ENCODE data around the gene PDE9A. TPM values are rescaled to one million over a fixed set of nuclear protein-coding genes. Genes with fewer than 3 reads are reported as not detected.
"Not testable (repeated sequence)": the region's sequence is repeated elsewhere in the genome, so short reads cannot be mapped to it uniquely, and the experiment has no call there.

The PDE9A gene
- total RNA-seq, 2 donors from 2014 or later = 45.9 to 62.4 TPM

GRCh38 chr21:42716074-42716473 lies 62.7 kb downstream of the PDE9A start:
- Histone ChIP-seq H3K36me3 (ENCODE audit: control insufficient read depth, insufficient read depth, low read length) (peaks cover 21% of the 10 kb centered on the region), H3K9me3 (ENCODE audit: control insufficient read depth, low read length) (no peaks in the 10 kb centered on the region), H3K4me3 (ENCODE audit: low read length) (no peak overlapping the region), H3K9ac (ENCODE audit: extremely low read depth, low read length, poor library complexity, severe bottlenecking) (no peak overlapping the region), H3K27ac (ENCODE audit: low read depth, low read length) (no peak overlapping the region), H3K27me3 (ENCODE audit: control insufficient read depth, insufficient read depth, low read length, poor library complexity, severe bottlenecking) (no peaks in the 10 kb centered on the region), H3K4me1 (ENCODE audit: control insufficient read depth, insufficient read depth, low read length) (no peaks in the 10 kb centered on the region)
- TF ChIP-seq, protein P1, sequence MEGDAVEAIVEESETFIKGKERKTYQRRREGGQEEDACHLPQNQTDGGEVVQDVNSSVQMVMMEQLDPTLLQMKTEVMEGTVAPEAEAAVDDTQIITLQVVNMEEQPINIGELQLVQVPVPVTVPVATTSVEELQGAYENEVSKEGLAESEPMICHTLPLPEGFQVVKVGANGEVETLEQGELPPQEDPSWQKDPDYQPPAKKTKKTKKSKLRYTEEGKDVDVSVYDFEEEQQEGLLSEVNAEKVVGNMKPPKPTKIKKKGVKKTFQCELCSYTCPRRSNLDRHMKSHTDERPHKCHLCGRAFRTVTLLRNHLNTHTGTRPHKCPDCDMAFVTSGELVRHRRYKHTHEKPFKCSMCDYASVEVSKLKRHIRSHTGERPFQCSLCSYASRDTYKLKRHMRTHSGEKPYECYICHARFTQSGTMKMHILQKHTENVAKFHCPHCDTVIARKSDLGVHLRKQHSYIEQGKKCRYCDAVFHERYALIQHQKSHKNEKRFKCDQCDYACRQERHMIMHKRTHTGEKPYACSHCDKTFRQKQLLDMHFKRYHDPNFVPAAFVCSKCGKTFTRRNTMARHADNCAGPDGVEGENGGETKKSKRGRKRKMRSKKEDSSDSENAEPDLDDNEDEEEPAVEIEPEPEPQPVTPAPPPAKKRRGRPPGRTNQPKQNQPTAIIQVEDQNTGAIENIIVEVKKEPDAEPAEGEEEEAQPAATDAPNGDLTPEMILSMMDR (conservative IDR thresholded peaks at IDR 0.05) = no peak
- Mint-ChIP-seq H3K36me3 (ENCODE audit: low read depth) (peaks cover 42% of the 10 kb centered on the region), H3K9me3 (no peaks in the 10 kb centered on the region), H3K27me3 (ENCODE audit: insufficient read depth) (no peaks in the 10 kb centered on the region), H3K27ac (no peak overlapping the region), H3K4me3 (no peak overlapping the region), H3K4me1 (no peaks in the 10 kb centered on the region)
- WGBS, 2 experiments (ENCODE audit: insufficient coverage in 1 of 2, insufficient read length in 1 of 2) = 92 to 96% methylated on average over 3 of the region's 3 CpGs
- DNase-seq = no peak

- 89 to 94% methylated on average over 11 to 12 of the region's 12 CpGs for WGBS, 2 experiments (ENCODE audit: insufficient coverage in 1 of 2, insufficient read length in 1 of 2)
- DNase-seq; H3K4me1 ChIP-seq (ENCODE audit: control insufficient read depth, insufficient read depth, low read length); H3K27me3 ChIP-seq (ENCODE audit: control insufficient read depth, insufficient read depth, low read length, poor library complexity, severe bottlenecking); H3K9ac ChIP-seq (ENCODE audit: extremely low read depth, low read length, poor library complexity, severe bottlenecking); H3K27ac ChIP-seq (ENCODE audit: low read depth, low read length); H3K27me3 Mint-ChIP-seq (ENCODE audit: insufficient read depth); H3K9me3 Mint-ChIP-seq; H3K4me3 Mint-ChIP-seq; H3K4me3 ChIP-seq (ENCODE audit: low read length); H3K27ac Mint-ChIP-seq; H3K9me3 ChIP-seq (ENCODE audit: control insufficient read depth, low read length); H3K4me1 Mint-ChIP-seq: not testable (repeated sequence)
- H3K36me3 ChIP-seq (ENCODE audit: control insufficient read depth, insufficient read depth, low read length) = peaks cover 18% of the 10 kb centered on the region
- H3K36me3 Mint-ChIP-seq (ENCODE audit: low read depth) = peaks cover 40% of the 10 kb centered on the region
- TF ChIP-seq, protein P1 (conservative IDR thresholded peaks at IDR 0.05) = peak; percentile 33
These were observed 67.1 kb downstream of the PDE9A start for GRCh38 chr21:42720484-42720883.

DNA sequence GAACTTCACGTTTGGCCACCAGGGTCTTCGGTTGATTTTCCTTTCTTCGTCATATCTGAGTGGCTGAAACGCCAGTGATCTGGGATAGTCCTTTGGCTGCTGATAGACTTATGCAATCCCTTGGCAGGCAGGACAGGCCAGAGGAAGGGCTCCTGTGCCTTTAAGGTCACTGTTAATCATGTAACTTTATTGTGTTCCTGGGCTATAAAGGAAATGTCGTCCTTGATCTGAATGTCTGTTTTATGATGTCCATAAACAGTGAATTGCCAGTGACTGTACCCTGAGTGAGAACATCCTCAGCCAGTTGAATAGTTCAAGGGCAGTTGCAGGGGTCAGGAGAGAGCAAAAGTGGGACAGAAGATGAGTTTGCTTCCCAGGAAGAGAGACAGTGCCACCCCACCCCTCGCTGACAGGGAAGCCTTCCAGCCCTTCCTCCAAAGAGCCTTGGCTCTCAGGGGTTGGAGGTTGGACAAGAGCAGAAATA lies 68.0 kb downstream of the PDE9A start:
- peaks cover 18% of the 10 kb centered on the region for H3K36me3 ChIP-seq (ENCODE audit: control insufficient read depth, insufficient read depth, low read length)
- no peaks in the 10 kb centered on the region for H3K9me3 Mint-ChIP-seq
- H3K4me3 Mint-ChIP-seq = no peak overlapping the region
- H3K9ac ChIP-seq (ENCODE audit: extremely low read depth, low read length, poor library complexity, severe bottlenecking) = no peak overlapping the region
- H3K27me3 Mint-ChIP-seq (ENCODE audit: insufficient read depth) = no peaks in the 10 kb centered on the region
- H3K27ac Mint-ChIP-seq = no peak overlapping the region
- no peak for DNase-seq
- peaks cover 48% of the 10 kb centered on the region for H3K36me3 Mint-ChIP-seq (ENCODE audit: low read depth)
- WGBS, 2 experiments (ENCODE audit: insufficient coverage in 1 of 2, insufficient read length in 1 of 2) = 80 to 85% methylated on average over 6 of the region's 6 CpGs
- H3K4me1 ChIP-seq (ENCODE audit: control insufficient read depth, insufficient read depth, low read length) = no peaks in the 10 kb centered on the region
- H3K27ac ChIP-seq (ENCODE audit: low read depth, low read length) = no peak overlapping the region
- H3K4me3 ChIP-seq (ENCODE audit: low read length) = no peak overlapping the region
- peaks cover 10% of the 10 kb centered on the region for H3K4me1 Mint-ChIP-seq
- TF ChIP-seq, protein P1 (conservative IDR thresholded peaks at IDR 0.05) = no peak
- no peaks in the 10 kb centered on the region for H3K27me3 ChIP-seq (ENCODE audit: control insufficient read depth, insufficient read depth, low read length, poor library complexity, severe bottlenecking)
- H3K9me3 ChIP-seq (ENCODE audit: control insufficient read depth, low read length) = no peaks in the 10 kb centered on the region
